MM.1S (cell line): Measurements from ENCODE around the gene CLIC4.

ENCODE experiments used
- DNase-seq: peaks from one replicate; pipeline ENCODE4 v3.0.0-alpha.2; 2015
- H2AFZ ChIP-seq: fragments of 300-600 bp; sonication (generic); 2 replicates; pipeline ENCODE4 v1.6.0; 2016; ENCODE audit warnings: antibody characterized with exemption, low read length
- H3F3A ChIP-seq: fragments of 300-600 bp; sonication (generic); 2 replicates; pipeline ENCODE4 v1.6.1; 2016; ENCODE audit warnings: mild to moderate bottlenecking, antibody characterized with exemption, low read length, moderate library complexity, mixed read lengths; ENCODE audit not compliant: insufficient read depth
- H3K27ac ChIP-seq: fragments of 300-600 bp; sonication (generic); 2 replicates; pipeline ENCODE4 v1.5.1; 2016; ENCODE audit warnings: mild to moderate bottlenecking, low read length
- H3K27me3 ChIP-seq: fragments of 300-600 bp; sonication (generic); replicated peaks from 2 replicates; pipeline ENCODE4 v1.6.0; 2016; ENCODE audit warnings: low read length; ENCODE audit not compliant: insufficient read depth
- H3K36me3 ChIP-seq: fragments of 300-600 bp; sonication (generic); replicated peaks from 2 replicates; pipeline ENCODE4 v1.6.1; 2016; ENCODE audit warnings: mild to moderate bottlenecking, low read length, mixed read lengths; ENCODE audit not compliant: insufficient read depth
- H3K4me1 ChIP-seq: fragments of 300-600 bp; sonication (generic); 2 replicates; pipeline ENCODE4 v1.6.1; 2016; ENCODE audit warnings: low read length, mixed read lengths
- H3K4me2 ChIP-seq: fragments of 300-600 bp; sonication (generic); 2 replicates; pipeline ENCODE4 v1.6.0; 2016; ENCODE audit warnings: low read depth, low read length
- H3K4me3 ChIP-seq: fragments of 300-600 bp; sonication (generic); 2 replicates; pipeline ENCODE4 v1.5.1; 2016; ENCODE audit warnings: low read length, mixed read lengths
- H3K79me2 ChIP-seq: fragments of 300-600 bp; sonication (generic); 2 replicates; pipeline ENCODE4 v1.6.1; 2016; ENCODE audit warnings: mixed run types, low read length, mixed read lengths
- H3K9ac ChIP-seq: fragments of 300-600 bp; sonication (generic); 2 replicates; pipeline ENCODE4 v1.6.1; 2016; ENCODE audit warnings: low read length, mixed read lengths
- H3K9me2 ChIP-seq: fragments of 300-600 bp; sonication (generic); replicated peaks from 2 replicates; pipeline ENCODE4 v1.6.1; 2016; ENCODE audit warnings: mild to moderate bottlenecking, low read length, mixed read lengths; ENCODE audit not compliant: insufficient read depth
- H3K9me3 ChIP-seq: fragments of 300-600 bp; sonication (generic); replicated peaks from 2 replicates; pipeline ENCODE4 v1.6.1; 2016; ENCODE audit warnings: mild to moderate bottlenecking, low read length, mixed read lengths; ENCODE audit not compliant: insufficient read depth
- H4K20me1 ChIP-seq: fragments of 300-600 bp; sonication (generic); 2 replicates; pipeline ENCODE4 v1.6.1; 2016; ENCODE audit warnings: mild to moderate bottlenecking, low read length, moderate library complexity, mixed read lengths; ENCODE audit not compliant: insufficient read depth
- CTCF ChIP-seq: fragments of 300-600 bp; sonication (generic); IDR thresholded peaks from 2 replicates; pipeline ENCODE4 v1.5.1; 2016; ENCODE audit warnings: antibody characterized with exemption, low read length, mixed read lengths
- EZH2 ChIP-seq: fragments of 300-600 bp; sonication (generic); optimal IDR thresholded peaks from 2 replicates; pipeline ENCODE3; 2017; ENCODE audit warnings: low read depth, mild to moderate bottlenecking, antibody characterized with exemption, low read length, mixed read lengths
- EZH2phosphoT487 ChIP-seq: fragments of 300-600 bp; sonication (generic); IDR thresholded peaks from 2 replicates; pipeline ENCODE4 v1.6.1; 2018; ENCODE audit warnings: antibody characterized with exemption, low read length

Gene CLIC4

DNA sequence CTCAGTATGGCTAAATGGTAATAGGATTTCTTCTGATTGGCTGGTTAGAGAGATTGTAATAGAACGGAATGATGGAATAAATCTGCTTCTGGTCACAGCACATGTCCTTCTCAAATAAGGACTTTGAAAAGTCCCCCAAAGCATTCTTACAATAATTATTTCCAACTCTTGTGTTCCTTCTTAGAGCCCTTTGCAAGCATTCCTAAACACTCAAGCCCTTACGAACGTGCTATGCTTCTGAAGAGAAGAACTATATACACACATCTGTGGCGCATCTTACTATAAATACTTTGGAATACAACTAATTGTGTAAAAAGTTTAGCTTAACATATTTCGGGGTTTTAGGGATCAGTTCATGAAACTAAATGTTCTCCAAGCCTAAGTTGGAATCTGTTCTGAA lies 25.6 kb downstream of the CLIC4 start:
- H3F3A ChIP-seq = peaks cover 6% of the 10 kb centered on the region; the same call in 1 of the 2 replicates
- DNase-seq = no peak
- H3K9me3 ChIP-seq = no peaks in the 10 kb centered on the region
- H3K9ac ChIP-seq = no peak overlapping the region
- no peak overlapping the region for H3K27ac ChIP-seq
- H3K27me3 ChIP-seq = no peaks in the 10 kb centered on the region
- no peak overlapping the region for H3K4me3 ChIP-seq
- no peak overlapping the region for H2AFZ ChIP-seq
- peaks cover 20% of the 10 kb centered on the region; the same call in 1 of the 2 replicates for H4K20me1 ChIP-seq
- TF ChIP-seq CTCF (no peak), EZH2phosphoT487 (no peak), EZH2 (no peak)
- no peaks in the 10 kb centered on the region for H3K9me2 ChIP-seq
- peaks cover 16% of the 10 kb centered on the region for H3K4me1 ChIP-seq
- H3K36me3 ChIP-seq = no peaks in the 10 kb centered on the region
- peaks cover 99% of the 10 kb centered on the region for H3K79me2 ChIP-seq
- H3K4me2 ChIP-seq = no peak overlapping the region

- Histone ChIP-seq H3K4me2 (no peak overlapping the region), H3F3A (peaks cover 6% of the 10 kb centered on the region; the same call in 1 of the 2 replicates), H3K27ac (no peak overlapping the region), H3K79me2 (peaks cover 99% of the 10 kb centered on the region), H3K9ac (no peak overlapping the region), H3K27me3 (no peaks in the 10 kb centered on the region), H3K36me3 (no peaks in the 10 kb centered on the region), H4K20me1 (peaks cover 23% of the 10 kb centered on the region; the same call in 1 of the 2 replicates), H3K9me3 (no peaks in the 10 kb centered on the region), H3K9me2 (no peaks in the 10 kb centered on the region), H2AFZ (no peak overlapping the region), H3K4me1 (peaks cover 16% of the 10 kb centered on the region), H3K4me3 (no peak overlapping the region)
- DNase-seq = no peak
- TF ChIP-seq CTCF (no peak), EZH2phosphoT487 (no peak), EZH2 (no peak)
Observed at GRCh38 chr1:24771574-24771973, 26.3 kb downstream of the CLIC4 start.

- Histone ChIP-seq H3K27me3 (no peaks in the 10 kb centered on the region), H4K20me1 (peaks cover 31% of the 10 kb centered on the region), H3K4me2 (no peak overlapping the region), H2AFZ (no peak overlapping the region), H3K9ac (no peak overlapping the region), H3K9me2 (no peaks in the 10 kb centered on the region), H3K36me3 (no peaks in the 10 kb centered on the region), H3K79me2 (peaks cover 100% of the 10 kb centered on the region), H3K4me3 (no peak overlapping the region), H3K4me1 (peaks cover 16% of the 10 kb centered on the region), H3F3A (peaks cover 6% of the 10 kb centered on the region; the same call in 1 of the 2 replicates), H3K27ac (no peak overlapping the region), H3K9me3 (no peaks in the 10 kb centered on the region)
- TF ChIP-seq EZH2phosphoT487 (no peak), CTCF (no peak), EZH2 (no peak)
- no peak for DNase-seq
Observed at GRCh38 chr1:24773618-24774017, 28.4 kb downstream of the CLIC4 start.
